ENCODE measurements around the gene TACC3.

DNA sequence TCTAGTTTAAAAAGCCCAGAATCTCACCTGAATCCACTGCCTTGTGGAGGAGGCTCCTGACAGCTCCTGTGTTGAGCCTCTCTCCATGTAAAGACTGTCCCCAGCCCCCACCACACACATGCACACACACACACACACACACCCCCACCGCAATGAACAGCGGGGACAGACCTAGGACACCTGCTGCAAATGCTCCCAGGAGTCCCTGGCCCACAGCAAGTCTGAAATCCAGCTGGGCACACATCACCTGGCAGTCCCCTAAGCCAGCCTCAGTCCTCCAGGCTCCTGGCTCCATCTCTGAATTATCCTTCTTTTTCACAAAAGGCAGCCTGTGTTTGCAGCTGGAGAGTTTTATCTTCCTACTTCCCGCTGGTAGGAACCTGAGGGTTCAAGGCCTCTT, 30.6 kb upstream of the TACC3 start:
- TF ChIP-seq, protein P1, sequence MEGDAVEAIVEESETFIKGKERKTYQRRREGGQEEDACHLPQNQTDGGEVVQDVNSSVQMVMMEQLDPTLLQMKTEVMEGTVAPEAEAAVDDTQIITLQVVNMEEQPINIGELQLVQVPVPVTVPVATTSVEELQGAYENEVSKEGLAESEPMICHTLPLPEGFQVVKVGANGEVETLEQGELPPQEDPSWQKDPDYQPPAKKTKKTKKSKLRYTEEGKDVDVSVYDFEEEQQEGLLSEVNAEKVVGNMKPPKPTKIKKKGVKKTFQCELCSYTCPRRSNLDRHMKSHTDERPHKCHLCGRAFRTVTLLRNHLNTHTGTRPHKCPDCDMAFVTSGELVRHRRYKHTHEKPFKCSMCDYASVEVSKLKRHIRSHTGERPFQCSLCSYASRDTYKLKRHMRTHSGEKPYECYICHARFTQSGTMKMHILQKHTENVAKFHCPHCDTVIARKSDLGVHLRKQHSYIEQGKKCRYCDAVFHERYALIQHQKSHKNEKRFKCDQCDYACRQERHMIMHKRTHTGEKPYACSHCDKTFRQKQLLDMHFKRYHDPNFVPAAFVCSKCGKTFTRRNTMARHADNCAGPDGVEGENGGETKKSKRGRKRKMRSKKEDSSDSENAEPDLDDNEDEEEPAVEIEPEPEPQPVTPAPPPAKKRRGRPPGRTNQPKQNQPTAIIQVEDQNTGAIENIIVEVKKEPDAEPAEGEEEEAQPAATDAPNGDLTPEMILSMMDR (IDR thresholded peaks at IDR 0.05), result no peak
- TF ChIP-seq POLR2A (IDR thresholded peaks at IDR 0.05), result no peak

Data from uterus (tissue), 2 donors.